HepG2 (cell line): ENCODE results near the gene AUNIP. TPM values are rescaled to one million over a fixed set of nuclear protein-coding genes. Genes with fewer than 3 reads are reported as not detected.
A peak's percentile ranks its signal among the peaks of the same experiment; 100 is the strongest.

Experiments used
- ARNT2 ChIP-seq: sonication (generic); formaldehyde crosslinking; IDR thresholded peaks from 2 replicates; pipeline ENCODE4 v1.8.0; 2022; ENCODE audit warnings: mild to moderate bottlenecking, low read depth, missing genetic modification reagents, moderate library complexity
- ATF1 ChIP-seq: IDR thresholded peaks from 2 replicates; pipeline ENCODE4 v1.6.1; 2016; ENCODE audit warnings: mild to moderate bottlenecking, control low read depth
- CREM ChIP-seq, 2 experiments: sonication (generic) in 1 of 2; formaldehyde crosslinking in 1 of 2; IDR thresholded peaks; 2 replicates each; pipeline versions ENCODE4 v1.4.0 to v1.6.1; 2016 to 2020; ENCODE audit warnings: antibody characterized with exemption in 1 of 2, mild to moderate bottlenecking in 1 of 2, missing genetic modification reagents in 1 of 2
- DR1 ChIP-seq: sonication (generic); formaldehyde crosslinking; IDR thresholded peaks from 2 replicates; pipeline ENCODE4 v1.8.0; 2021; ENCODE audit warnings: mild to moderate bottlenecking, missing genetic modification reagents, inconsistent platforms
- FOXA3 ChIP-seq: IDR thresholded peaks from 2 replicates; pipeline ENCODE4 v1.6.1; 2016; ENCODE audit warnings: missing genetic modification reagents, missing compliant biosample characterization
- GABPB1 ChIP-seq: IDR thresholded peaks from 2 replicates; pipeline ENCODE4 v1.6.1; 2016; ENCODE audit warnings: mild to moderate bottlenecking, missing genetic modification reagents, moderate library complexity, missing compliant biosample characterization
- IRX3 ChIP-seq: sonication (generic); formaldehyde crosslinking; IDR thresholded peaks from 2 replicates; pipeline ENCODE4 v1.8.1; 2023; ENCODE audit warnings: mild to moderate bottlenecking, low read depth, missing genetic modification reagents, borderline replicate concordance
- KDM4B ChIP-seq: sonication (generic); formaldehyde crosslinking; IDR thresholded peaks from 2 replicates; pipeline ENCODE4 v1.4.0; 2020; ENCODE audit warnings: missing genetic modification reagents
- KLF6 ChIP-seq: IDR thresholded peaks from 2 replicates; pipeline ENCODE4 v1.8.0; 2016; ENCODE audit warnings: missing biosample characterization, missing genetic modification reagents
- NCOR1 ChIP-seq: fragments of 200-600 bp; sonication (generic); IDR thresholded peaks from 2 replicates; pipeline ENCODE4 v1.7.0; 2017; ENCODE audit warnings: antibody characterized with exemption, low read length, borderline replicate concordance
- SNRNP70 ChIP-seq: fragments of 200-400 bp; formaldehyde crosslinking; IDR thresholded peaks from 2 replicates; pipeline ENCODE4 v1.6.1; 2017; ENCODE audit warnings: mild to moderate bottlenecking, low read depth, low read length, moderate library complexity
- TAF1 ChIP-seq: sonication (generic); formaldehyde crosslinking; IDR thresholded peaks from 2 replicates; pipeline ENCODE4 v1.4.0; 2020; ENCODE audit warnings: missing genetic modification reagents
- ZNF225 ChIP-seq: sonication (generic); formaldehyde crosslinking; IDR thresholded peaks from 2 replicates; pipeline ENCODE4 v1.4.0; 2020; ENCODE audit warnings: mild to moderate bottlenecking, missing genetic modification reagents
- ZNF354B ChIP-seq: sonication (generic); formaldehyde crosslinking; IDR thresholded peaks from 2 replicates; pipeline ENCODE4 v1.8.0; 2022; ENCODE audit warnings: mild to moderate bottlenecking, missing genetic modification reagents
- ZNF513 ChIP-seq: sonication (generic); formaldehyde crosslinking; conservative IDR thresholded peaks from 2 replicates; pipeline ENCODE4 v1.5.0; 2020; ENCODE audit warnings: missing genetic modification reagents
- ZNF574 ChIP-seq: sonication (generic); formaldehyde crosslinking; IDR thresholded peaks from 2 replicates; pipeline ENCODE4 v1.4.0; 2020; ENCODE audit warnings: missing genetic modification reagents
- ZNF720 ChIP-seq: sonication (generic); formaldehyde crosslinking; IDR thresholded peaks from 2 replicates; pipeline ENCODE4 v1.4.0; 2020; ENCODE audit warnings: missing genetic modification reagents
- ZNF737 ChIP-seq: sonication (generic); formaldehyde crosslinking; IDR thresholded peaks from 2 replicates; pipeline ENCODE4 v1.5.0; 2020; ENCODE audit warnings: missing genetic modification reagents, mild to moderate bottlenecking, borderline replicate concordance
- ZNF781 ChIP-seq: sonication (generic); formaldehyde crosslinking; IDR thresholded peaks from 2 replicates; pipeline ENCODE4 v1.5.1; 2020; ENCODE audit warnings: borderline replicate concordance, mild to moderate bottlenecking, missing genetic modification reagents; ENCODE audit errors: not compliant biosample characterization
- ZNF788 ChIP-seq: sonication (generic); formaldehyde crosslinking; IDR thresholded peaks from 2 replicates; pipeline ENCODE4 v1.5.0; 2020; ENCODE audit warnings: mild to moderate bottlenecking, missing genetic modification reagents, borderline replicate concordance
- ZSCAN21 ChIP-seq: sonication (generic); formaldehyde crosslinking; IDR thresholded peaks from 2 replicates; pipeline ENCODE4 v1.8.0; 2022; ENCODE audit warnings: mild to moderate bottlenecking, missing genetic modification reagents, moderate library complexity, borderline replicate concordance
- polyA plus RNA-seq, 8 experiments: library from polyadenylated mRNA; depleted of rRNA in 3 of 8; stranded (reverse) in 7 of 8; unstranded in 1 of 8; fragments of >200 nt; fragmentation: Illumina TruSeq in 4 of 8; extraction: Trizol in 4 of 8; gene quantifications; 2 replicates each; pipeline versions ENCODE4 v1.2.1 to v1.2.3, GENCODE V29; 2011 to 2016; ENCODE audit warnings: low read depth in 4 of 8, missing spikeins in 1 of 8, mixed read lengths in 1 of 8; ENCODE audit not compliant: insufficient read depth in 1 of 8
- total RNA-seq, 5 experiments: library from RNA; depleted of rRNA; stranded (reverse); fragments of >200 nt; fragmentation: Illumina TruSeq; extraction: Trizol; gene quantifications; 2 replicates each; pipeline ENCODE4 v1.2.3, GENCODE V29; 2016; ENCODE audit warnings: low read depth in 1 of 5
- TF ChIP-seq, protein P1 (sequence below): IDR thresholded peaks from 2 replicates; pipeline ENCODE4 v1.6.1; 2016; ENCODE audit warnings: low read depth, borderline replicate concordance
- TF ChIP-seq, protein P2 (sequence below): sonication (generic); formaldehyde crosslinking; IDR thresholded peaks from 2 replicates; pipeline ENCODE4 v1.8.0; 2022; ENCODE audit warnings: mild to moderate bottlenecking, missing genetic modification reagents; ENCODE audit not compliant: insufficient replicate concordance

Gene AUNIP
- total and polyA plus RNA-seq, 2 of the 13 experiments (the other 11 are each of a cell fraction or from before 2014, with no cell fraction given), result 3.8 to 12.3 TPM

GRCh38 chr1:25905680-25906643 lies 46.7 kb upstream of the AUNIP start, which contains the start of gene STMN1 (continued):
- peak; percentile 25; the same call in 1 of the 2 replicates for TF ChIP-seq NCOR1
- TF ChIP-seq, protein P1, sequence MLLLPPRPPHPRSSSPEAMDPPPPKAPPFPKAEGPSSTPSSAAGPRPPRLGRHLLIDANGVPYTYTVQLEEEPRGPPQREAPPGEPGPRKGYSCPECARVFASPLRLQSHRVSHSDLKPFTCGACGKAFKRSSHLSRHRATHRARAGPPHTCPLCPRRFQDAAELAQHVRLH (CRISPR knock-in tag), result no peak
- TF ChIP-seq ZNF574, result peak; percentile 80
- TF ChIP-seq GABPB1 (CRISPR knock-in tag), result peak; percentile 79; the same call in 1 of the 2 replicates
- no peak for TF ChIP-seq ZNF781 (CRISPR knock-in tag)
- 0 out of 2 replicates have a peak, but pooled peaks have one; percentile 28 for TF ChIP-seq FOXA3 (CRISPR knock-in tag)
- TF ChIP-seq ZNF737 (CRISPR knock-in tag), result no peak
- no peak for TF ChIP-seq SNRNP70
- TF ChIP-seq, protein P2, sequence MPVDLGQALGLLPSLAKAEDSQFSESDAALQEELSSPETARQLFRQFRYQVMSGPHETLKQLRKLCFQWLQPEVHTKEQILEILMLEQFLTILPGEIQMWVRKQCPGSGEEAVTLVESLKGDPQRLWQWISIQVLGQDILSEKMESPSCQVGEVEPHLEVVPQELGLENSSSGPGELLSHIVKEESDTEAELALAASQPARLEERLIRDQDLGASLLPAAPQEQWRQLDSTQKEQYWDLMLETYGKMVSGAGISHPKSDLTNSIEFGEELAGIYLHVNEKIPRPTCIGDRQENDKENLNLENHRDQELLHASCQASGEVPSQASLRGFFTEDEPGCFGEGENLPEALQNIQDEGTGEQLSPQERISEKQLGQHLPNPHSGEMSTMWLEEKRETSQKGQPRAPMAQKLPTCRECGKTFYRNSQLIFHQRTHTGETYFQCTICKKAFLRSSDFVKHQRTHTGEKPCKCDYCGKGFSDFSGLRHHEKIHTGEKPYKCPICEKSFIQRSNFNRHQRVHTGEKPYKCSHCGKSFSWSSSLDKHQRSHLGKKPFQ, result no peak
- peak; percentile 92 for TF ChIP-seq DR1 (CRISPR knock-in tag)
- TF ChIP-seq CREM (IDR thresholded peaks at IDR 0.05), result peak; percentile 21; the same call in 1 of the 2 replicates
- TF ChIP-seq CREM (CRISPR knock-in tag; IDR thresholded peaks at IDR 0.05), result no peak
- no peak for TF ChIP-seq ZNF354B (CRISPR knock-in tag)
- TF ChIP-seq ATF1 (CRISPR knock-in tag), result no peak
- TF ChIP-seq ZNF720 (CRISPR knock-in tag), result no peak
- TF ChIP-seq ZNF513 (CRISPR knock-in tag), result no peak
- TF ChIP-seq ZNF225 (CRISPR knock-in tag), result no peak
- TF ChIP-seq KLF6 (CRISPR knock-in tag), result no peak
- TF ChIP-seq KDM4B, result no peak
- no peak for TF ChIP-seq IRX3 (CRISPR knock-in tag)
- peak; percentile 39; the same call in 1 of the 2 replicates for TF ChIP-seq ZNF788 (CRISPR knock-in tag)
- 0 out of 2 replicates have a peak, but pooled peaks have one; percentile 20 for TF ChIP-seq ARNT2
- TF ChIP-seq ZSCAN21 (CRISPR knock-in tag), result no peak
- TF ChIP-seq TAF1 (CRISPR knock-in tag), result peak; percentile 77
